Stimulated activated CD4-positive, alpha-beta T cell treated with anti-CD3 and anti-CD28 coated beads, TNF-alpha, amount 100 ng/mL, for 24 hours (primary cell): ENCODE results near the gene GDF10.

Experiments
- DNase-seq, 3 experiments: peaks; one replicate each; pipeline ENCODE4 v3.0.0-alpha.2; 2020; ENCODE audit warnings: low read depth in 3 of 3

The GDF10 gene

GRCh38 chr10:47294057-47294456 lies 5.9 kb upstream of the GDF10 start:
- no peak for DNase-seq

DNA sequence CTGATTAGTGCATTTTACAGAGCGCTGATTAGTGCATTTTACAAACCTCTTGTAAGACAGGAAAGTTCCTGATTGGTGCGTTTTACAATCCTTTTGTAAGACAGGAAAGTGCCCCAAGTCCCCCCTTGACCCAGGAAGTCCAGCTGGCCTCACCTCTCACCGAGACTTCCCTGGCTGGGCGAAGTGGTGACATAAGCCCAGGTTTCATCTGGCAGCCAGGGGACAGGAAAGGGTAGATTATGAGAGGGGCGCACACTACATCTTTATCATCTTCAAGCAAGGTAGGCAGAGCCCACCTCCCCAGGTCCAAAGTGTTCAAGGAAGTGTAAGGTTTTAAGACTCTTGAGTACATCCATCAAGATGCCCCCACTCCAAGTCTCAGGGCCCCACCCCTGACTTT lies 5.5 kb upstream of the GDF10 start:
- no peak for DNase-seq

DNA sequence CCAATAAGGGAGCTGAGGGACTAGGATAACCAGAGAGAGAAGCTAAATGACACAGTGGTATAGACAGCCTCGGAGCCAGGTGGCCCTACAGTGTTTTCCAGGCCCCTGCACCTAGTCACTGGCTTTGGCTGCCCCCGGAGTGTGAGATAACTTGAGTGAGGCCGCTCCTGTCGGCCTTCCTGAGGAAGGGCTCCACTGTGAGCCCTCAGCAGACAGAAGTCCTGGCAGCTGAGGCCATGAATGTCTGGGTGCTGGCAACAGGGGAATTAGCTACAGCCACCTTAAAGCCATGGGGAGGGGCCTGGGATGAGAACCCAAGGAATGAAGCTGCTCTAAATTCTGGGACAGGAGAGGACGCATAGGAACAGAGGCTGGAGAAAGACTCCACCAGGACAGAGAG lies 4.6 kb upstream of the GDF10 start:
- DNase-seq = no peak

DNA sequence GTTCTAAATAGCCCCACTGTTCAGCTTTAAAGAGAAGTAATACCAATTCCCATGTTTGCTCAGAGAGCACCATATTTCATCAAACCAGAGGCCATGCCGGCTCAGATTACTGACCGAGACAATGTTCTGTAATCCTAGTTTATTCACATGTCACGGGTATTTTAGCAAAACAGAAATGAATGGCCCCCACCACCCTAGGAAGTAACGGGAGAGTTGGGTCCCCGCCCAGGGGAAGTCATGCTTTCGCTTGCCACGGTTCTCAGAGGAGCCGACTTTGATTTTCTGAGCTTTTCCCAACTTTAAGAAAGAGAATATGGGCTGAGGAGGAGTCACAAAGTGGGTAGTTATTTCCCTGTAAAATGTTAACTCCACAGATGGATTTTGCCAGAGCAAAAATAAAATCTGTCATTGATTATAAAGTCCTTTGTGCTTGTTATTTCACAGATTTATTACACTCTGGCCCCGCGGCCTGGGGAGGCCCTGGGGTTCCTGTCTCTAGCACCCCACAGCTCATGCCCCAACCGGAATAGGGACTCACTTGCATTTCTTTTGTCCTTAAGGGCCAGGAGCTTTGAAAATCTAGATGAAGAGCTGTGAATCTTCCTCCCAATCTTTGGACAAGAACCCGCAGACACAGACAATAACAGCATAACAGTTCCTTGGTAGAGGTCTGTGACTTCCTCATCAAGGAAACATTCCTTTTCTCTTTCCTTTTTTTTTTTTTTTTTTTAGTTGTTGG lies 3.7 kb upstream of the GDF10 start:
- DNase-seq = no peak

DNA sequence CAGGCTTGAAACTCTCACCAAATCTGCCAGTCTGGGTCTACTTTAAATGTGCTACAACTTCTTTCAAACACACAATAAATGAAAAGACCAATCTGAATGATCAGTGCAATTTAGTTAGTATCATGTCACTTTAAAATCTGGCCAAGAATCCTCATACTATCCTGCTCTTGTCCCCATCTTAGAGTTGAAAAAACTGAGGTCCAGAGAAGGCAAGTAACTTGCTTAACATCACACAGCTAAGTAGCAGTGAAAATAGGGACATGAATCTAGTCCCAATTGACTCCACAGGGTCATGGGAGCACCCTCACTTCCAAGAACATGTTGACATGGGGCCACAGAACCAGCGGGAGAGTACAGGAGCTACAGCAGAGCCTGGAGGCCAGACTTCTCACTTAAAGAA lies 3.1 kb upstream of the GDF10 start:
- DNase-seq = no peak

DNA sequence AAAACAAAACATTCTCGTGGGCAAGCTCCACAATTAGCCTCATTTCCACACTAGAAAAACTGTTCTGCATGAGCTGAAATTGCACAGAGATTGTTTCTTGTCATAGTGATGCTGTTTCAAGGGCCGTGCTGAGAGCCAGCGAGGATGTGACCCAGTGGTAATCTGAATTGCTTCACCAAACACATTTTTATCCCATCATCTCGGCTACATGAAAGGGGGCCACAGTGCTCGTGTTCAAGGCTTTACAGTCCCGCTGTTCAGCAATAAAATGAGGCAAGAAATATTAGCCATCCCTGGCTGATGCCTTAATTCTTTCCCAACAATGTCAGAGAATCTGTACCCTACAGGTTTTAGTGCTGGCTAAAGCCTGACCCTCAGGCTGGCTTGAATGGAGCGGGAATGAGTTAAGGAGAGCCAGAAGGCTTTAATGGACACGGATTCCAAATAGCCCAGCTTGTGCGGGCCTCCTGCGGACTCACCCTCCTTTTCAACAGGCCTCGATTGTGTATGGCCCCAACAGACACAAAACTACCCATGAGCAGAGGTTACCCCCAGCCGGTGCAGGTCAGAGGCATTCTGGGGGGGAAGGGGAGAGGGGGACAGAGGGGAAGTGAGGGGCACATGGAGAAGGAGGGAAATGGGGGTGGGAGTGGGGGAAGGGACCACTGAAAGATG lies 2.0 kb upstream of the GDF10 start:
- no peak for DNase-seq

GRCh38 chr10:47298715-47299114 lies 1.3 kb upstream of the GDF10 start:
- no peak for DNase-seq

DNA sequence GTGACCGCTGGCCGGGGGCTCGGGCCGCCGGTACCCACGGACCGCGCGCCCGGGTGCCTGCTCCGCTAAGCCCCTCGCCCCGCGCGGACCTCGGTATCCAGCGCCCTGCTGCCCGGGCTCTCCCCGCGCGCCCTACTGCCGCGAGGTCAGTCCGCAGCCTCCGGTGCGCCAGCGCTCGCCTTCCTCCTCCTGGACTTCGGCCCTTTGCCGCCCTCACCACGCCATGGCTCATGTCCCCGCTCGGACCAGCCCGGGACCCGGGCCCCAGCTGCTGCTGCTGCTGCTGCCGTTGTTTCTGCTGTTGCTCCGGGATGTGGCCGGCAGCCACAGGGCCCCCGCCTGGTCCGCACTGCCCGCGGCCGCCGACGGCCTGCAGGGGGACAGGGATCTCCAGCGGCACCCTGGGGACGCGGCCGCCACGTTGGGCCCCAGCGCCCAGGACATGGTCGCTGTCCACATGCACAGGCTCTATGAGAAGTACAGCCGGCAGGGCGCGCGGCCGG lies 483 bp downstream of the GDF10 start:
- no peak for DNase-seq

DNA sequence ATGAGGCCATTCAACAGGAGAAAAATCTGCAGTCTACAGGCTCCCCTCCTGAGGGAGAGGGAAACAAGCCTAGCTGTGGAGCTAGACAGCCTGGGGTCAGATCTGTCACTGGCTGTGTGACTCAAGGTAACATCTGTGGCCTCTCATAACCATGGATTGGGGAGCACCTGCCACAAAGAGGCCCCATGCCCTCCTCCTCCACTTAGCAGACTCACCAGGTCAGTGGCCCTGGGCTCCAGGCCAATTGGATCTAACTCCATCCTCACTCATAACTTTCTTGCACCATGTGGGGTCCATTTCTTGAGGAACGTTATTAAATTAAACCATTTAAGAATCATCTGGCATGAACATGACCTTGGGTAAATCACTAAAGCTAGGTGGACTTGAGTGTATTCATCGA lies 1.8 kb downstream of the GDF10 start:
- DNase-seq = no peak

DNA sequence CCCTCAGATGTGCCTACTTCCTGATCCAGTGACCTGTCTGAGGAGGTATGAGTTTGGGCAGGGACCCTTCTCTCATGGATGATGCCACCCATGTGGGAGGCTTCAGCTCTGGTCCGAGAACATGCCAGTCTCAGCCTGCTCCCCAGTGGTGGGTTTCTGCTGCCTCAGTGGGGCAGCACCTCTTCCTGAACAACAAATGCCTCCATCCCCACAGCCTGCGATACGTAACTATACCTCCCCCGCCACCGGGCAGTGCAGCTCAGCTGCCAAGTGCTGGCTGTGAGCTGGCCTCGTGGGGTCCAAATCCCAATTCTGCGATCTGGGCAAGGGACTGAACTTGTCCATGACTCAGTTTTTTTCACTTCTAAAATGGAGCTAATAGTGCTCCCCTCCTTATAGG lies 3.1 kb downstream of the GDF10 start:
- no peak for DNase-seq

DNA sequence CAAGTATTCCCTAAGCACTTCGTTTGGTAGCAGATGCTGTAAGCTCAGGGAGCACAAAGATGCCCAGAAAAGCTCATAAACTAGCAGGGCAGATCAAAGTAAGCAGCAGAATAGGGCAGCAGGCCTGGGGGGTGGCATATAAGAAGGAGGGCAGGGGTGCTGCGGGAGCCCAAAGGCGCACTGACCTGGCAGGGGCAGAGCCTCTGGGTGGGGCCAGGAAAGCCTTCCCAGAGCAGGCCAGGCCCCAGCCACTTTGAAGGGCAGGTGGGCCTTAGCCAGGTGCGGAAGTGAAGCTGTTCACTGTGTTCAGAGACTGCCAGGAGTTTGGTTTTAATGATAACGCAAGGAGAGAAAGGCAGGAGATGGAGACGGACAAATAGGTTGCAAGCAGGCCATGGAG lies 3.9 kb downstream of the GDF10 start:
- no peak for DNase-seq

DNA sequence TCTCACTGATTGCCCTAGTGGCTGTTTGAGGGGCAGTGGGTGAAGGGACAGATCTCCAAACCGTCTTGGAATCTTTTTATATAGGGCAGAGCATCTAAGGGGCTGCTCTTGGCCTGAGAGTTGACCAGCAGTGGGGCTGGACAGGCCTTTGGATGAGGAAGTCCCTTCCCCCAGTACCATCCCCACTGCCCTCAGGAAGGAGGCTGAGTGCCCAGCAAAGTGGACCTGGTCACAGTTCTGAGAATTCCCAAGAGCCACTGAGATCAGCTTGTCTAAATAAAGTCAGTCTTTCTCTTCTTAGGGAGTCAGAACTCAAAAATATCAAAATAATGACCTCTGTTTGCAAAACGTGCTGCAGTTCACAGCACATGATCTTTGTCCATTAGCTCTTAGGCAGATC lies 5.6 kb downstream of the GDF10 start:
- no peak for DNase-seq

DNA sequence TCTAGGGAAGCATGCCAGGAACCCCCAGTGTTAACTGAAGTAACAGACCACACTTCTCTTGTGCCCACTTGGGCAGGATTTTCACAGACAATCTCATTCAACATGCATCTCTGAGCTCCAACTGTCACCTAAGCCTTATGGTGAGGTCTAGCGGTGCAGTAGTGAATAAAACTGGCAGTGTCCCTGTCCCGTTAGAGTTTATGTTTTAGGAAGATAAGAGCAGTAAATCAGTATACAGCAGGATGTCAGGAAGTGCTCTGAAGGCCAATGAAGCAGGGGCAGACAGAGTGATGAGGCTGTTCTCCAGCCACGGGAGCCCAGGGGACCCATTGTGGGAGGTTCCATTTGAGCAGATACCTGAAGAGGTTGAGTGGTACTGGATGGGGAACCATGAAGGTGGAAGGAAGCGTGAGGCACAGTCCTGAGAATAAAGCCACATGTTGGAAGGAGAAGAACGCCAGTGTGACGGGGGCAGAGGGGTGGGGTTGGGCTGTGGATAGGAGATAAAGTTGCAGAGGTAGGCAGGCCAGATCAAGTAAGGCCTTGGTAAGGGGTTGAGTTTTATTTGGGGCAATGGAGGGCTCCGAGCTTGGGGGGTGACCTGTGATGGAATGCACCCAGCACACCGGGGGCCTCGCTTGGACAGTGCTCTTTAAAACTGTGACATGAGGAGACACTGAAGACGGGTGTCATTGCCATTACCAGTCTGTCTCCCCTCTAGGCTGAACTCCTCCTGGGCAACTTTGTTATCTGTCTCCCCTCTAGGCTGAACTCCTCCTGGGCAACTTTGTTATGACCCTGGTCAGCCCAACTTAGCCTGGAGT lies 6.6 kb downstream of the GDF10 start:
- DNase-seq = no peak

- DNase-seq = no peak
Observed at GRCh38 chr10:47307381-47307780, 7.4 kb downstream of the GDF10 start.

GRCh38 chr10:47308775-47309174 lies 8.8 kb downstream of the GDF10 start:
- DNase-seq = no peak

DNA sequence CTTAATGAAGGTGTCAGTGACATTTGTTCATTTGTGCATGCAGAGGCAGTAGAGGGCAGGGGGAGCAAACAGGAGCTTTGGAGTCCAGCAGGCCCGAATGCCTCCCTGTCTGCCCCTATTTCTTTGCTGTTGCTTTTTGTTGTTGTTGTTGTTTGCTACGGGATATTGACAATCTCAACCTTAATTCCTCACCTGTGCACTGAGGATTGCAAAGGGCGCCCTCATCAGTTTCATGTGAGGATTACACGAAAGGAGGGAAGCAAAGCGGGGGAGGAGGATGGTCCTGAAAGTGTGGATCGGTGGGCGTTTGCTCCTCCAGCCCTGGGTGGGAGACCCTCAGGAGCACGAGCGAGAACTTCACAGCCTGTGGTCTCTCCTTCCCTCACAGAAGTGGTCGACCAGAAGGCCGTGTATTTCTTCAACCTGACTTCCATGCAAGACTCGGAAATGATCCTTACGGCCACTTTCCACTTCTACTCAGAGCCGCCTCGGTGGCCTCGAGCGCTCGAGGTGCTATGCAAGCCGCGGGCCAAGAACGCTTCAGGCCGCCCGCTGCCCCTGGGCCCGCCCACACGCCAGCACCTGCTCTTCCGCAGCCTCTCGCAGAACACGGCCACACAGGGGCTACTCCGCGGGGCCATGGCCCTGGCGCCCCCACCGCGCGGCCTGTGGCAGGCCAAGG lies 9.6 kb downstream of the GDF10 start:
- DNase-seq = no peak

GRCh38 chr10:47310090-47310505 lies 10.1 kb downstream of the GDF10 start:
- DNase-seq = no peak

- DNase-seq = peak in 1 of 3 experiments; percentile 27
Observed at GRCh38 chr10:47311193-47311931, 11.4 kb downstream of the GDF10 start.

GRCh38 chr10:47311932-47312662 lies 12.1 kb downstream of the GDF10 start:
- peak; percentile 71 to 85 (median 76) for DNase-seq

DNA sequence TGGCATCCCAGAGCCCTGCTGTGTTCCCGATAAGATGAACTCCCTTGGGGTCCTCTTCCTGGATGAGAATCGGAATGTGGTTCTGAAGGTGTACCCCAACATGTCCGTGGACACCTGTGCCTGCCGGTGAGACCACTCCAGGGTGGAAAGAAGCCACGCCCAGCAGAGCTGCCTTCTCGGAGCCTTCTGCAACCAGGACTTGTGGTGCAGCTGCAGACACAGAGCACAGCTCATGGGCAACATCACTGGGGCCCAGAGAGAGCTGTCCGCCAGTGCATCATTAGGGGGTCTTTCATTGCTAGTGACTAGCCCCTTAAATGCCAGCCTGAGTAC lies 12.6 kb downstream of the GDF10 start:
- DNase-seq = no peak
